Activated T-cell treated with anti-CD3 and anti-CD28 coated beads, Interleukin-2, amount 50 U/mL, for 1 hour (primary cell): Measurements from ENCODE around the gene MYBPC1.
"Not testable (repeated sequence)": the region's sequence is repeated elsewhere in the genome, so short reads cannot be mapped to it uniquely, and the experiment has no call there.

Source experiments
- DNase-seq: peaks from one replicate; pipeline ENCODE4 v3.0.0-alpha.2; 2020

Gene MYBPC1

GRCh38 chr12:101655393-101655792 lies 60.6 kb downstream of the MYBPC1 start:
- DNase-seq: no peak

GRCh38 chr12:101660662-101661061 lies 65.9 kb downstream of the MYBPC1 start:
- not testable (repeated sequence) for DNase-seq

- DNase-seq: no peak
Measured at GRCh38 chr12:101663298-101663697, 68.5 kb downstream of the MYBPC1 start.

GRCh38 chr12:101664992-101665391 lies 70.2 kb downstream of the MYBPC1 start:
- DNase-seq: no peak

- DNase-seq: no peak
Measured at GRCh38 chr12:101666052-101666728, 71.4 kb downstream of the MYBPC1 start.

GRCh38 chr12:101667591-101667990 lies 72.8 kb downstream of the MYBPC1 start:
- DNase-seq: no peak

- DNase-seq: peak; percentile 24
Measured at GRCh38 chr12:101670007-101670671, 75.4 kb downstream of the MYBPC1 start.

GRCh38 chr12:101671157-101671791 lies 76.5 kb downstream of the MYBPC1 start:
- peak; percentile 22 for DNase-seq

- no peak for DNase-seq
Measured at GRCh38 chr12:101671833-101672232, 77.1 kb downstream of the MYBPC1 start.

GRCh38 chr12:101675555-101675954 lies 80.8 kb downstream of the MYBPC1 start:
- DNase-seq: no peak

- DNase-seq: not testable (repeated sequence)
Measured at GRCh38 chr12:101676497-101676896, 81.7 kb downstream of the MYBPC1 start.

GRCh38 chr12:101678081-101678480 lies 83.3 kb downstream of the MYBPC1 start:
- no peak for DNase-seq

- DNase-seq: no peak
Measured at GRCh38 chr12:101680240-101680639, 85.5 kb downstream of the MYBPC1 start.

- no peak for DNase-seq
Measured at GRCh38 chr12:101680647-101681046, 85.9 kb downstream of the MYBPC1 start.

GRCh38 chr12:101681627-101682026 lies 86.9 kb downstream of the MYBPC1 start:
- DNase-seq: not testable (repeated sequence)

GRCh38 chr12:101685092-101685491 lies 90.3 kb downstream of the MYBPC1 start:
- no peak for DNase-seq

GRCh38 chr12:101686176-101686575 lies 91.4 kb downstream of the MYBPC1 start:
- DNase-seq: no peak

- DNase-seq: no peak
Measured at GRCh38 chr12:101690544-101691098, 95.8 kb downstream of the MYBPC1 start.

- no peak for DNase-seq
Measured at GRCh38 chr12:101691503-101692096, 96.8 kb downstream of the MYBPC1 start.

- no peak for DNase-seq
Measured at GRCh38 chr12:101694297-101694848, 99.6 kb downstream of the MYBPC1 start.

GRCh38 chr12:101694986-101695385 lies 100.2 kb downstream of the MYBPC1 start:
- DNase-seq: no peak

GRCh38 chr12:101695706-101696105 lies 100.9 kb downstream of the MYBPC1 start:
- no peak for DNase-seq
